KG1 (cell line): Measurements from ENCODE around the gene LUC7L3.
"Not testable (repeated sequence)": the region's sequence is repeated elsewhere in the genome, so short reads cannot be mapped to it uniquely, and the experiment has no call there.

Source experiments
- DNase-seq: peaks from one replicate; lab custom pipeline; 2025; lab: John Stamatoyannopoulos, UW

Gene LUC7L3

DNA sequence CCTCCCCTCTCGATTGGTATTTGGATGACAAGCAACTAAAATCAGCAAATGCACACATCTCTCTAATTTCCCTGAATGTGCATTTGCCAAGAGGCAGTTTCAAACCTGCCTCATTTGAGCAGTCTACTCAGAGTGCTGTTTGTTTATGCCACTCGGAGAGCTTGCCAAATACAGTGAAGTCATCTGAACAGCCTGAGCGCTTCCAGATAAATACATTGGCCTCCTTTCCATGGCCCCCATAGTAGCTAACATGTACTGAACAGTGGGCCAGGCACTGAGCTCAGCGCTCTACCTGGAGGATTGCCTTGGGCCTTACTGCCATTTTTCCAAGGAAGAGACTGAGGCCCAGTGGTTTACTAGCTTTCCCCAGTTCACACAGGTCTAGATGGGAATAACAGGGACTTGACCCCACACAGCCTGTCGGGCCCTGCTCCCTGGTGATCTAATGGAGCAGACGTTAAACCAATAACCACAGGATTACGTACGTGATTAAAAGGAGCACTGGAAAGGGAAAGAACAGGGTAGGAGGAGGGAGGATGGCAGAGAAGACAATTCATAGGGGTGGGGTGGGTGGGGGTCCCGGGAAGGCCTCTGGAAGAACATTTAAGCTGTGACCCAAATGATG, 66.7 kb downstream of the LUC7L3 start:
- DNase-seq = no peak

DNA sequence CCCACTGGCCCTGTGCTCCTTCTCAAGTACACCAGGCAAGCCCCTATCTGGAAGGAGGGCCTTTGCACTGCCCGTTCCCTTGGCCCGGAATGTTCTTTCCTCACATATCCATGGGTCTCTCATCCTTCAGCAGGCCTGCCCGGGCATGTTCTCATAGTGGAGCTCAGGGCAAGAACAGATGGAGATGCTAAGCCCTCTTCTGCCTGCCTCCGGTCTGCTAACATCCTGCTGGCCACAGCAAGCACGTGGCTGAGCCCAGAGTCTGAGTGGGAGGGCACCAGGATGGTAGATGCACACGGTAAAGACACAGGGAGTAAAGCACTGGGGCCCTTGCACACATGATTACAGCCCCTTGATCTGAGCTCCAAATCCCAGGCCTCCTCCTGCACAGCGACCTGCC, 67.7 kb downstream of the LUC7L3 start:
- DNase-seq = no peak

DNA sequence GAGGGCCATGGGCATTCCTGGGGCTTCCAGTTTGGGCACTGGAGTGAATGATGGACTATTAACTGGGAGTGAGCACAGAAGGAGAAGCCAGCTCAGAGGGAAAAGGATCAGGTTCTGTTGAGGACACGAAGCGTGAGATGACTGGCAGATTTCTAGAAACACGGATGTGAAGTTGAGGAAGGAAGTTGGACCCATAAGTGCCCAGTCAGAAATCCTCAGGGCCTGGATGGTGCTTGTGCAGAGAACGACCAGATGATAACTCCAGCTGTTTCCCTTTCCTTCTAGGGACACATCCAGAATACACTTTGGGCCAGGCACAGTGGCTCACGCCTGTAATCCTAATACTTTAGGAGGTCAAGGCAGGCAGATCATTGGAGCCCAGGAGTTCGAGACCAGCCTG, 71.2 kb downstream of the LUC7L3 start:
- no peak for DNase-seq

DNA sequence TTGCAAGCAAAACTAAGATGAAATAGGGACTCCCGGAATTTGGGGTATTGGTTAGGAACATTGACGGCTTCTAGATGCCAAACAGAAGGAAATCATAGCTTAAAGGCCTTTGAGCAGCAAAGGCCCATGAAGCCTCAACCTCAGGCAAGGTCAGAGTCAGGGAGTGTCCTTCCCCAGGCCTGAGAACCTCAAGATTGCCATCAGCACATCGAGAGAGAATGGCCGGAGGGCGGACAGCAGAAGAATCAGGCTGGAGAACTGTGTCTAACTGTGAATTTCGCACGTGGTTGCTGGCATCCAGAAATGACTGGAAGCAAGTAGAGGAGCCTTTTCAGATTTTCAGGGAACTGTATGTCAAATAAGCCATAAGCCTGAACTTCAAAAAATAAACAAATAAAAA, 72.7 kb downstream of the LUC7L3 start:
- DNase-seq = no peak

DNA sequence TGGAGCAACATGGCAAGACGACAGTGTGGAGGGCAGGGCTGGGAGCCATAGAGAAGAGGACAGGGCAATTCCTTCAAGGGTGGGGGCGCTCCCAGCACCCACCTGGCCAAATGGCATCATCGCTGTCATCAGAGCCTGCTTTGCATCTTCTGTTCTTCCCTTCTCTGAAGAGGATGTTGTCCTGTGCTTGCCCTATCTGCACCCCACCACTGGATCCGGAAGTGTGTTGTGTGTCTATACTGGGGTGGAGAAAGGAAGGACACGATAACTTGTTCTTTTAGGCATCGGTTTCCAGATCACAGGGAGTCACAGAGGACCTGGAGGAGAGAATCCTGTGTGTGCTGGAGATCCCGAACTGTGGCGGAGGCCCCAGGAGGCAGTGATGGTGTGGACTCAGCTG, 73.6 kb downstream of the LUC7L3 start:
- DNase-seq = no peak

DNA sequence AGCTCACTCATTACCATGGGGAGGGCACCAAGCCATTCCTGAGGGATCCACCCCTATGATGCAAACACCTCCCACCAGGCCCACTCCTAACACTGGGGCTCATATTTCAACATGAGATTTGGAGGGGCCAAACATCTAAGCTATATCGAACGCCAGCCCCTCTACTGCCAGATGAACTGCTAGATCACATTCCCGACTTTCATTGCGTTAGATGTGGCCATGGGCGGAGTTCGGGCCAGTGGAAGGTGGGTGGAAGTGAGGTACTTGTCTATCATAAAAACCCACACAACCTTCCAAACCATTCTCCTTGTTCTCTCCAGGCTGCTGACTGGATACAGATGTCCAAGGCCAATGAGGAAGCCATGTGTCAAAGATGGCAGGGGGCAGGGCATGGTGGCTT, 75.0 kb downstream of the LUC7L3 start:
- DNase-seq = no peak

DNA sequence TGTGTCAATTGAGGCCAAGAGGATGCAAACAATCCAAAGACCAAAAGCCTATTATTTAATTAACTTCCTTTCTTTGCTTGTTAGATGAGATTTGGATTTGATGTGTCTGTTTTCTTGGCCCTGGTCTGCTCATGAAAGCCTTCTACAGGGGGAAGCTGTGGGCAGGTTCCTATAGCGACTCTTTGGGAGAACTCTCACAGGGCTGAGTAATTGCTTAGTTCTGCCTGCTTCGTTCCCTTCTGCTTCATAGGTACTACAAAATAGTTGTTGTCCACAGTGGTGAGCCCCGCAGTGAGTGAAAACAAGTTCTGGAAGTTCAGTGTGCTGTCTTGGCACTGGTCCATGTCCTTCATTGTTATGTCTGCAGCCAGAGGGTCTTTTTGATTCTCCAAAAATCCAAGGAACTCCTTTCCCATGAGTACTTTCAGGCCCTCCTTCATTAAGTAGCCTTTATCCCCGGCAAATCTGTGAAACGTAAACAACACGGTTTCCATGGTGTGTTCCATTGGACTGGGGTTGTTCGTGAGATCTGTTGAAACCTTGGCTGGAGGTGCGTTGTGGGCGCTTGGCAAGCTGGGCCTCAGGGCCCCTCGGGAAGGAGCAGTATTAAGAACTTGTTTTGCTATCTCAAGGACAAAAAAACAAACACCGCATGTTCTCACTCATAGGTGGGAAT, 77.9 kb downstream of the LUC7L3 start:
- no peak for DNase-seq

DNA sequence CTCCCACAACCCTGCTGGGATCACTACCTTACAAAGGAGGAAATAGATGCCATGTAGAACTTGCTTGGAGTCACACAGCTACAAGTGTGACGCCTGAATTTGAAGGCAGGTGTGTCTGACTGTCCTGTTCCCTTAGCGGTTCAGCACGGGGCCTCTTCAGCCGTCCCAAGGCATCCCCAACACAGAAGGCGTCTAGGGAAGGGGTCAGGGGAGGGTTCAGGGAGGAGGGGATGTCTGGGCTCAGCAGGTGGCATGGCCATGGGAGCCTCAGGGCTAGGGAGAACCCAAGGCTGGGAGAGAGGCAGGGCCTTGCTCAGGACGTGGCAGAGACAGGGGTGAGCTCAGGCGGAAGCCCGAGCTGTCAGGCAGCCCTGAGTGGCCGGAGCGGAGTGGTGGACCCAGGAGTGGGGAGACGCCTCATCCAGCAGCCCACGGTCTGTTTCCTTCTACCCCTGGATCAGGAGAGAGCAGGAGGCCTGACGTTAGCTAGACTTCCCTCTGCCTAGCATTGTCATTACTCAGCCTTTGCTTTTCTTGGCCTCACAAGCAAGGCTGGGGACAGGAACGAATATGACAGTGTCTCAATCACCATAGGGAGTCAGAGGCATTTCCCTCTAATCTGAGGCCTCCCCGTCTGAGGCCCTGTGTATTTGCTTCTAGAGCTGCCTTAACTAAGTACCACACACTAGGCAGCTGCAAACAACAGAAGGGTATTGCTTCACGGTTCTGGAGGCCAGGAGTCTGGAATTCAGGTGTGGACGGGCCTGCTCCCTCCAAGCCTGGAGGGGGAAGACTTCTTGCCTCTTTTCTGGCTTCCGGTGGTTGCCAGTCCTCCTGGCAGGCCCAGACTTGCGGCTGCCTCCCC, 79.3 kb downstream of the LUC7L3 start:
- no peak for DNase-seq

DNA sequence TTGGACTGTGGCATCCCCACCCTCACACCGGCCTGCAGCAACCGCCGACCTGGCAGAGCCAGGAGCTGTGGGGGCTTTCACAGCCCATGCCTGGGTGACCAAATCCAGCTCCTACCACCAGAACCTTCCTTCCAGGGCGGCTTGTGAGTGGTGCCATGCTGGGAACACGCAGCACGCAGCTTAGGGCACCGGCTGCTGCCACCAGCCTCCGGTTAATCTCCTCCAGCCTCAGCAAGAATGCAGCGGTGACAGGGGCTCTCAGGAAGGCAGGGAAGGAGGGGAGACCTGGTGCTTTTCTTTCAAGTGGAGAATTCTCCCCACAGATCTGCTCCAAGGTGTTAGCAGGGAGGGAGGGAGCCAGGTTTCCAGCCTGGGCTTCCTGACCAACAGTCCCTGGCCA, 80.2 kb downstream of the LUC7L3 start:
- DNase-seq = no peak

DNA sequence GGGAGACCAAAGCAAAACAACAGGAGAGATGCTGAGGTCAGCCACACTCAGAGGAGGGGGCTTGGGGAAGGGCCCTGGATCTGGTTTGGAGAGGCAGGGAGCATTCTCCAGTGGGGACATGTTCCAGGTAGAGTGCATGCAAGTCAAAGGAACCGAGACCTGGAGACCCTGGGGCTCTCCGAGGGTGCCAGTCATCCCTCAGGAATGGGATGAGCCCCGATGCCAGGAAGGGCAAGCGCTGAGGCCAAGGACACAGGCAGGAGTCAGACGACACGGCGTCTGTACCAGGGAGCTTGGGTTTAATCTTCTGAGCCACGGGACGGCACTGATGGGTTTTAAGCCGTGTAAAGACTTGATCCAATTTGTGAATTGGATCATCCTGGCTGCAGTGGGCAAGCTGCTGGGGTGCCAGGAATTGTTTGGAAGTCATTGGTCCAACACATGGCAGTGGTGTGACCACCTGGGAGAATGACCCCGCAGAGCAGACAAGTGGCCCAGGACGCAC, 80.8 kb downstream of the LUC7L3 start:
- DNase-seq = no peak

DNA sequence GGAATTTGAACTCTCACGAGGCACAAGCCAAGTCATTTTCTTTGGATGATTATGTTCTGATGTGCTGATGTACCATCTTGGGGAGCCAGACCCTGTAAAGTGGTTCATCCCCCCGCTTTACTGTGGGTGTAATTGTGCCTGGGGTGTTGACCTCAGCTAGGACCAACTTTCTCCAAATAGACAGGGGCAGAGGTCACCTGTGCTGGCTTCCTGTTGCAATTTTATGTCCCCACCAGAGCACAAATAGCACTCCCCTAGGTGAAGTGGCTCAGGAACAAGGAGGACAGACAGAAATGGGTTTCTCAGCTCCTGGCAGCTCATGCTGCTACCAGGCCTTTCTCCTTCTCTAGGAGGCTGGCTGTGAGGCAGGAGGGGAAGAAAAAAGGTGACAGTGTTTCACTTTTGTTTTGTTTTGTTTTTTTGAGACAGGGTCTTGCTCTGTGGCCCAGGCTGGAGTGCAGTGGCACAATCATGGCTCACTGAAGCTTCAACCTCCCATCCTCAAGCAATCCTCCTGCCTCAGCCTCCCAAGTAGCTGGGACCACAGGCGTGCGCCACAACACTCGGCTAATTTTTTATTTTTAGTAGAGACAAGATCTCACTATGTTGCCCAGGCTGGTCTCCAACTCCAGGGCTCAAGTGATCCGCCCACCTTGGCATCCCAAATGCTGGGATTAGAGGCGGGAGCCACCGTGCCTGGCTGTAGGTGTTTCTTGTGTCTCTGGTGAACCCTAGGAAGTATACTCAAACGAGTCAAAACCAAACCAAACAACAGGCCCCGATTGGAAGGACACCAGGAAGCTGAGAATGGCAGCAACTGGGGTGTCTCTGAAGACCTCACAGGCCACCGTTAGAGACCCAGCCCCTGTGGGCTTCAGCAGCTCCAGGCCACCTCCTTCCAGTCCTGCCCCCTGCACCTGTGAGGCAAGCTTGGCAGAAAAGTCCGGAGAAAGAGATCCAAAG, 83.5 kb downstream of the LUC7L3 start:
- DNase-seq = no peak

DNA sequence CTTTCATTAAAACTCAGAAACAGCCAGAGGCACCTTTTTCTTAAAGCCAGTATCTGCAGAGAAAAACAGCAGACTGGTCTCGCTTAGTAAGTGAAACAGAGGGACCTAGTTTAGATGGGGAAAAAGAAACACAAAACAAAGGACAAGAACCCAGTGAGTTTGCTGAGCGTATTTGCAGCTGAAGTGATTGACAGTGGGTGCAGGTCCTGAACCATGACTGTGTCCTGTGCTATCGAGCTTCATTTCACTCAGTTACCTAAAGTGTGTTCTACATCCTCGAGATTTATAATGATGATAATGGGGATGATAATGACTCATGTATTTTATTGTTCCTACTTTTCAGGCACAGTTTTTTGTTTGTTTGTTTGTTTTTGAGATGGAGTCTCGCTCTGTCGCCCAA, 84.3 kb downstream of the LUC7L3 start:
- no peak for DNase-seq

DNA sequence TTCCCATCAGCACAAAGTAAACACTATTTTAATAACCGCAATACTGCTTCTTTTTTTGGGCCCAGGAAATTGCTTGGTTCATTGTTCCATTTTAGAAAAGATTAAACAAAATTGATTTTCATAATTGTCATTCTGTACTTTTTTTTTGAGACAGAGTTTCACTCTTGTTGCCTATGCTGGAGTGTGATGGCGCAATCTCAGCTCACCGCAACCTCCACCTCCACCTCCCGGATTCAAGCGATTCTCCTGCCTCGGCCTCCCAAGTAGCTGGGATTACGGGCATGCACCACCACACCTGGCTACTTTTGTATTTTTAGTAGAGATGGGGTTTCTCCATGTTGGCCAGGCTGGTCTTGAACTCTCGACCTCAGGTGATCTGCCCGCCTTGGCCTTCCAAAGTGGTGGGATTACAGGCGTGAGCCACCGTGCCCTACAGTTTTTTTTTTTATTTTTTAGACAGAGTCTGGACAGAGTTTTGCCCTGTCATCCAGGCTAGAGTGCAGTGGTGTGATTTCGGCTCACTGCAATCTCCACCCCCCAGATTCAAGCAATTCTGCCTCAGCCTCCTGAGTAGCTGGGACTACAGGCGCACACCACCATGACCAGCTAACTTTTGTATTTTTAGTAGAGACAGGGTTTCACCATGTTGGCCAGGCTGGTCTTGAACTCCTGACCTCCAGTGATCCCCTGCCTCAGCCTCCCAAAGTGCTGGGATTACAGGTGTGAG, 85.5 kb downstream of the LUC7L3 start:
- not testable (repeated sequence) for DNase-seq

DNA sequence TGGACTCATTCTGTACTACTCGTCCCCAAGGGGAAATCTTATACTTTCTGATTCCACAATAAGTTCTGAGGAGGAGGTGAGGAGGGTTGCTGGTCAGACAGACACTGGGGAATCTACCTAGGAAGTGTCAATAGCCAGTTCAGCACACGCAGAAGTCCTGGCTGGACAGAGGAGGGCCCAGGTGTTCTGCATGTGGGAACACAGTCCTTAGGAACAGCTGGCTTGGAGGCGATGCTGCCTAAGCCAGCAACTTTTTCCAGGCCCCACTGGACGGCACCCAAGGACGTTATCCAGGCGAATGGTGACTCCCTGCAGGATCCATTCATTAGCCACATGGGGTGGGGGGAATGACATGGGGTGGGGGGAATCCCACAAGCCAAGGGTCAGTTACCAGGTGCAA, 86.1 kb downstream of the LUC7L3 start:
- DNase-seq = no peak
